ENCODE data around the gene BMP7.

GRCh38 chr20:57219071-57219677 is 47.3 kb downstream of the BMP7 start:
- TF ChIP-seq CREB1 (IDR thresholded peaks at IDR 0.05) (no peak), EZH2 (IDR thresholded peaks at IDR 0.05; ENCODE audit: low read depth, low read length, severe bottlenecking) (no peak), RAD21 (IDR thresholded peaks at IDR 0.05 in 1 of 2, conservative IDR thresholded peaks at IDR 0.05 in 1 of 2; ENCODE audit: low read depth in 2 of 2, low read length in 2 of 2) (no peak), CTCF (IDR thresholded peaks at IDR 0.05; ENCODE audit: control extremely low read depth in 1 of 3, insufficient read depth in 1 of 3, low read depth in 1 of 3, low read length in 3 of 3) (no peak)

Measured in H1 (cell line).